Sciatic nerve (tissue), 1 donor: Measurements from ENCODE around the gene ACP5. TPM values are rescaled to one million over a fixed set of nuclear protein-coding genes. Genes with fewer than 3 reads are reported as not detected.

Experiments used
- total RNA-seq: library from RNA; stranded (reverse); fragmentation: NEBNext Ultra II Directional; extraction: Animal tissue kit (Norgen Biotek cat#: 25700); gene quantifications from one replicate; pipeline ENCODE4 v1.2.1, GENCODE V29; 2021
- donor health status: DM: no; HTN: no; CAD: no.

Gene ACP5
- total RNA-seq, 1 donor from 2014 or later = 19.7 TPM

Other genes starting within 250 kb of the ACP5 start
- gene RAB3D, start 238.0 kb downstream of the ACP5 start, total RNA-seq = 25.1 TPM
- gene TMEM205, start 231.4 kb downstream of the ACP5 start, total RNA-seq = 58.0 TPM
- gene CCDC159, start 231.1 kb downstream of the ACP5 start, total RNA-seq = 42.7 TPM
- gene PLPPR2, start 222.2 kb downstream of the ACP5 start, total RNA-seq = 27.5 TPM
- gene SWSAP1, start 203.0 kb downstream of the ACP5 start, total RNA-seq = 1.3 TPM
- gene EPOR, start 193.3 kb downstream of the ACP5 start, total RNA-seq = 5.2 TPM
- 14.4 TPM for gene RGL3, start 158.3 kb downstream of the ACP5 start, total RNA-seq
- 0.31 TPM for gene ODAD3, start 142.5 kb downstream of the ACP5 start, total RNA-seq
- gene PRKCSH, start 142.0 kb downstream of the ACP5 start, total RNA-seq = 190 TPM
- 0.45 TPM for gene ELAVL3, start 96.6 kb downstream of the ACP5 start, total RNA-seq
- gene ZNF653, start 71.8 kb downstream of the ACP5 start, total RNA-seq = 9.4 TPM
- gene ECSIT, start 48.5 kb downstream of the ACP5 start, total RNA-seq = 25.8 TPM
- gene CNN1, start 38.8 kb downstream of the ACP5 start, total RNA-seq = 35.7 TPM
- 33.7 TPM for gene ELOF1, start 18.4 kb downstream of the ACP5 start, total RNA-seq
- 13.6 TPM for gene ZNF627, start 19.8 kb upstream of the ACP5 start, total RNA-seq
- 9.8 TPM for gene ZNF823, start 161.3 kb upstream of the ACP5 start, total RNA-seq
- 13.3 TPM for gene ZNF441, start 189.4 kb upstream of the ACP5 start, total RNA-seq
- gene ZNF491, start 220.9 kb upstream of the ACP5 start, total RNA-seq = 4.2 TPM
- gene ZNF440, start 236.6 kb upstream of the ACP5 start, total RNA-seq = 12.1 TPM